Vagina (tissue), 2 donors: Measurements from ENCODE around the gene DLG2.

ENCODE experiments used
- POLR2AphosphoS5 ChIP-seq, 2 donors: sonication (generic); formaldehyde crosslinking; IDR thresholded peaks; one replicate each; pipeline ENCODE4 v1.9.0; 2017; ENCODE audit warnings: antibody characterized with exemption in 2 of 2, mild to moderate bottlenecking in 2 of 2, low read depth in 1 of 2; ENCODE audit not compliant: insufficient read depth in 1 of 2
- TF ChIP-seq, protein P1 (sequence below), 3 experiments: fragments of 450-650 bp in 2 of 3; fragments of 200-600 bp in 1 of 3; sonication (generic) in 1 of 3; IDR thresholded peaks; one replicate each; pipeline ENCODE4 v1.5.1; 2017 to 2019; ENCODE audit warnings: antibody characterized with exemption in 3 of 3, mild to moderate bottlenecking in 2 of 3, moderate library complexity in 2 of 3

DNA sequence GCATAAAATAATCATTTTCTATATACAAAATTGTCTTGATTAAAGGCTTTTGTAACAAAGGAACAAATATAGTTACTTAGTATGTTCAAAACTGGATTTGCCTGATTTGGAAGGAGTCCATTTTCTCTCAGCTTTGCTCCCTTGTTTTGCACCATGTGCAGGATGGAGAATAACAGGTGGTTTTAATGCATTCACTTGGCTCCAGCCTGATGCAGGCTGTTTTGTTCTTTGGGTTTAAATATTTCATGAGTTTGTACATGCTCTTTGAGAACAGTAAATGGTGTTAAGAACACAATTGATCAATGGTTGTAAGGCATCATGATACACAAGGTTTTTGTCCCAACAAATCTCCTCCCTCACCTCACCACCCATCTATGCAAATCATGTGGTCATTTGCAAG is 1454.1 kb downstream of the DLG2 start:
- TF ChIP-seq, protein P1, sequence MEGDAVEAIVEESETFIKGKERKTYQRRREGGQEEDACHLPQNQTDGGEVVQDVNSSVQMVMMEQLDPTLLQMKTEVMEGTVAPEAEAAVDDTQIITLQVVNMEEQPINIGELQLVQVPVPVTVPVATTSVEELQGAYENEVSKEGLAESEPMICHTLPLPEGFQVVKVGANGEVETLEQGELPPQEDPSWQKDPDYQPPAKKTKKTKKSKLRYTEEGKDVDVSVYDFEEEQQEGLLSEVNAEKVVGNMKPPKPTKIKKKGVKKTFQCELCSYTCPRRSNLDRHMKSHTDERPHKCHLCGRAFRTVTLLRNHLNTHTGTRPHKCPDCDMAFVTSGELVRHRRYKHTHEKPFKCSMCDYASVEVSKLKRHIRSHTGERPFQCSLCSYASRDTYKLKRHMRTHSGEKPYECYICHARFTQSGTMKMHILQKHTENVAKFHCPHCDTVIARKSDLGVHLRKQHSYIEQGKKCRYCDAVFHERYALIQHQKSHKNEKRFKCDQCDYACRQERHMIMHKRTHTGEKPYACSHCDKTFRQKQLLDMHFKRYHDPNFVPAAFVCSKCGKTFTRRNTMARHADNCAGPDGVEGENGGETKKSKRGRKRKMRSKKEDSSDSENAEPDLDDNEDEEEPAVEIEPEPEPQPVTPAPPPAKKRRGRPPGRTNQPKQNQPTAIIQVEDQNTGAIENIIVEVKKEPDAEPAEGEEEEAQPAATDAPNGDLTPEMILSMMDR (IDR thresholded peaks at IDR 0.05): no peak
- TF ChIP-seq POLR2AphosphoS5 (IDR thresholded peaks at IDR 0.05; ENCODE audit: insufficient read depth in 1 of 2, low read depth in 1 of 2): no peak
